AG10803 (cell line): ENCODE results near the gene MTCL1.

Source experiments
- DNase-seq: peaks from one replicate; pipeline ENCODE4 v3.0.0; 2010; ENCODE audit warnings: low read depth
- H3K4me3 ChIP-seq: 2 replicates; pipeline ENCODE4 v1.5.1; 2011; ENCODE audit warnings: mild to moderate bottlenecking, low read length, control low read depth
- TF ChIP-seq, protein P1 (sequence below): conservative IDR thresholded peaks from 2 replicates; pipeline ENCODE4 v1.5.1; 2011; ENCODE audit warnings: mild to moderate bottlenecking, low read length, control low read depth, inconsistent platforms

The MTCL1 gene

GRCh38 chr18:8776013-8776943, 70.9 kb downstream of the MTCL1 start:
- no peak overlapping the region for H3K4me3 ChIP-seq
- TF ChIP-seq, protein P1, sequence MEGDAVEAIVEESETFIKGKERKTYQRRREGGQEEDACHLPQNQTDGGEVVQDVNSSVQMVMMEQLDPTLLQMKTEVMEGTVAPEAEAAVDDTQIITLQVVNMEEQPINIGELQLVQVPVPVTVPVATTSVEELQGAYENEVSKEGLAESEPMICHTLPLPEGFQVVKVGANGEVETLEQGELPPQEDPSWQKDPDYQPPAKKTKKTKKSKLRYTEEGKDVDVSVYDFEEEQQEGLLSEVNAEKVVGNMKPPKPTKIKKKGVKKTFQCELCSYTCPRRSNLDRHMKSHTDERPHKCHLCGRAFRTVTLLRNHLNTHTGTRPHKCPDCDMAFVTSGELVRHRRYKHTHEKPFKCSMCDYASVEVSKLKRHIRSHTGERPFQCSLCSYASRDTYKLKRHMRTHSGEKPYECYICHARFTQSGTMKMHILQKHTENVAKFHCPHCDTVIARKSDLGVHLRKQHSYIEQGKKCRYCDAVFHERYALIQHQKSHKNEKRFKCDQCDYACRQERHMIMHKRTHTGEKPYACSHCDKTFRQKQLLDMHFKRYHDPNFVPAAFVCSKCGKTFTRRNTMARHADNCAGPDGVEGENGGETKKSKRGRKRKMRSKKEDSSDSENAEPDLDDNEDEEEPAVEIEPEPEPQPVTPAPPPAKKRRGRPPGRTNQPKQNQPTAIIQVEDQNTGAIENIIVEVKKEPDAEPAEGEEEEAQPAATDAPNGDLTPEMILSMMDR = no peak
- no peak for DNase-seq

- DNase-seq = no peak
- no peak overlapping the region for H3K4me3 ChIP-seq
- TF ChIP-seq, protein P1 = no peak
Observed at GRCh38 chr18:8777846-8778245, 72.5 kb downstream of the MTCL1 start.

- DNase-seq = no peak
- no peak overlapping the region for H3K4me3 ChIP-seq
- TF ChIP-seq, protein P1 = no peak
Observed at GRCh38 chr18:8778386-8778785, 73.0 kb downstream of the MTCL1 start.

DNA sequence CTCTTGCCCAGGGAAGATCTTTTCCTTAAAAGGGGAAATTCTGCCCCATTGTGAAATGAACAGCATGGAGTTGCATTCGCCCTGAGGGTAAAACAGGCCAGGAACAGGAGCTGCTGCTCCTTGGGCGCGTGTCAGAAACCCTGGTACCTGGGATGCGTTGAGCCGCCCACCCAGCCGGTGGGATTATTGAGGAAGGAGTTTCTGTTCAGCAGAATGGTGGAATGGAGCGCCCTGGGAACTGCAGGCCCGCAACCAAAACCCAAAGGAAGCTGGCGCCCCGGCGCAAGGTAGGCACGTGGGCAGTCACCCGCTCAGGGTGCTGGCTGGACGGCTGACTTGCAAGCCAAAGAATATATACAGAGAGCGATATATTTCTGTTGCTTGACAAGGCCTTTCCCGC, 73.5 kb downstream of the MTCL1 start:
- H3K4me3 ChIP-seq = no peak overlapping the region
- no peak for DNase-seq
- TF ChIP-seq, protein P1 = no peak

- no peak overlapping the region for H3K4me3 ChIP-seq
- TF ChIP-seq, protein P1 = no peak
- no peak for DNase-seq
Observed at GRCh38 chr18:8779251-8779650, 73.9 kb downstream of the MTCL1 start.

DNA sequence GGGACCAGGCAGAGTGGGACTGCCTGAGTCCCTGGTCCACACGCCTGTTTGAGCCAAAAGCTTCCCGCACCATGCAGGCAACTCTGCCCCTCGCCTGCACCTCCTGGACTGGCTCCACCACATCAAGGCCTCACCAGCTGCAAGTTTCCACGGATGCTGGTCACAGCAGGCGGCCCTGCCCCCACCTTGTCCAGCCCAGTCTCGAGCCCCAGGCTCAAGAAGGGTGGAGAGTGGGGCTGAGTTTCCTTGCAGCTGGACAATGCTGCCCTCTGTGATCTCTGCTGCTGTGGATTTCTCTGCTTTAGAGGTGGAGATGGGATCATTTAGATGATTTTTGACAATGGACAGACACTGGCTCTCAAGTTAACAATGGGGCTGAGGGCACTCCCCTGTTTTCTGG, 74.9 kb downstream of the MTCL1 start:
- DNase-seq = no peak
- TF ChIP-seq, protein P1 = no peak
- no peak overlapping the region for H3K4me3 ChIP-seq

DNA sequence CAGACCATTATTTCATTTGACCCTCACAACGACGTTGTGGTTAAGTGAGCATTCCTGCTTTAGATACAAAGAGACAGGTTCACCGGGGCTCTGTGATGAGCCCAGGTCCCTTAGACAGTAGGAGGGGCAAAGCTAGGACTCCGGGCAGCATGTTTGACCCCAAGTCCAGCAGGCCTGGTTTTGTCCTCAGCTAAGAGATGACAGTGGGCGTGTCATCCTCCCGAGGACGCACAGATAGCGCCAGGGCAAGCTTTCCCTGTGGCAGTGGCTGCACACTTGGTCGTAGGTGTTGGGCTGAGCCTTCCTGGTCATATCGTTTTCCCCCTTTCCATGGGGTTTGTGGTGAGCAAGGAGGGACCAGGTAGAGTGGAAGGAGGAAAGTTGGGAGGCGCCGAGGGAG, 76.3 kb downstream of the MTCL1 start:
- H3K4me3 ChIP-seq = no peak overlapping the region
- TF ChIP-seq, protein P1 = no peak
- DNase-seq = no peak
